CD1c-positive myeloid dendritic cell (primary cell): ENCODE data around the gene POU4F2.

Experiments
- DNase-seq: peaks from one replicate; pipeline ENCODE4 v3.0.0-alpha.2; 2016; ENCODE audit errors: extremely low spot score

Gene POU4F2, protein sequence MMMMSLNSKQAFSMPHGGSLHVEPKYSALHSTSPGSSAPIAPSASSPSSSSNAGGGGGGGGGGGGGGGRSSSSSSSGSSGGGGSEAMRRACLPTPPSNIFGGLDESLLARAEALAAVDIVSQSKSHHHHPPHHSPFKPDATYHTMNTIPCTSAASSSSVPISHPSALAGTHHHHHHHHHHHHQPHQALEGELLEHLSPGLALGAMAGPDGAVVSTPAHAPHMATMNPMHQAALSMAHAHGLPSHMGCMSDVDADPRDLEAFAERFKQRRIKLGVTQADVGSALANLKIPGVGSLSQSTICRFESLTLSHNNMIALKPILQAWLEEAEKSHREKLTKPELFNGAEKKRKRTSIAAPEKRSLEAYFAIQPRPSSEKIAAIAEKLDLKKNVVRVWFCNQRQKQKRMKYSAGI

DNA sequence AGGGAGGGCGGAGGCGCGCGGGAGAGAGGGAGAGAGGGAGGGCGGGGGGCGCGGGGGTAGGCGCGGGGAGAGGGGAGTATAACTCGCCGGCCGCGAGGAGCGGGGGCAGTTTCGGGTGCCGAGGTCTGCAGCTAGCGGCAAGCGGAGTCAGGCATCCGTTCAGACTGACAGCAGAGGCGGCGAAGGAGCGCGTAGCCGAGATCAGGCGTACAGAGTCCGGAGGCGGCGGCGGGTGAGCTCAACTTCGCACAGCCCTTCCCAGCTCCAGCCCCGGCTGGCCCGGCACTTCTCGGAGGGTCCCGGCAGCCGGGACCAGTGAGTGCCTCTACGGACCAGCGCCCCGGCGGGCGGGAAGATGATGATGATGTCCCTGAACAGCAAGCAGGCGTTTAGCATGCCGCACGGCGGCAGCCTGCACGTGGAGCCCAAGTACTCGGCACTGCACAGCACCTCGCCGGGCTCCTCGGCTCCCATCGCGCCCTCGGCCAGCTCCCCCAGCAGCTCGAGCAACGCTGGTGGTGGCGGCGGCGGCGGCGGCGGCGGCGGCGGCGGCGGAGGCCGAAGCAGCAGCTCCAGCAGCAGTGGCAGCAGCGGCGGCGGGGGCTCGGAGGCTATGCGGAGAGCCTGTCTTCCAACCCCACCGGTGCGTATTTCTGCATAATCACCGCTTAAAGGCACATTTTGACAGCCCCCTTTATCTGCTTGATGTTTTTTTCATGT lies at the start of gene POU4F2:
Gene POU4F2 (plus strand): TSS at position 108 of the 720 bp plus-strand sequence. CDS start 248 bp downstream, at position 356.
- no peak for DNase-seq

DNA sequence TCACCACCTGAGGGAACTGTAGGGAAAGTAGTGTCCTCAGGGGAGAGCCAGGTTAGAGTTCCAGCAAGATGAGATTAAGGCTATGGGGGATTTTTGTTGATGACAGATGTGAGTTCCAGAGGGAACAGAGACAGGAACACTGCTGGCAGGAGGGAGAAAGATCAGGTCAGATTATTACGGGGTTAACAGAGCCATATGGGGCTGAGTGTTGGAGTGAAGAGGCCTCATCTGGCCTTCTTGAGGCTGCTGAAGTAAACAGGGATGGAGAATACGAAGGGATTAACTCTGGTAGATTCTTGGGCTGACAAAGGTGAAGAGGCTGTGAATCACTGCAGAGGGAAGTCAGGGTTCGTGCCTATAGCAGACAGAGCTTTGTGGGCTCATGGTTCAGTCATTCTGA lies 47.9 kb upstream of the POU4F2 start:
- no peak for DNase-seq

DNA sequence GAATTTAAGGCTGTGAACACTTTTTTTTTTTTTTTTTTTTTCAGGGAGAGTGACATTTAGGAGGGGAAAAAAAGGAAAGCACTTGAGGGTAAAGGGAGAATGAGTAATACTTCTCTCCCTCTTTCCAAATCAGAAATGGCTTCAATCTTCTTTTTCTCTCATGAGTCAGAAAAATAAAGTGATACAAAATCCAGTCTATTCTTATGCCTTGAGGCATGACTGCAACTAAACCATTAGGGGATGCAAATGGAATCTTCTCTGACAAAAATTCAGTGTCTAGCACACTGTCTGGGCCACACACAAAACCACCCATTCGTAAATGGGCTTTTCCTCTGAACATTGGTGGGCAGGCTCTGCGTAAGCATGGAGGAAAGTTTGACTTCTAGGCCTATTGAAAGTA lies 46.7 kb upstream of the POU4F2 start:
- no peak for DNase-seq

DNA sequence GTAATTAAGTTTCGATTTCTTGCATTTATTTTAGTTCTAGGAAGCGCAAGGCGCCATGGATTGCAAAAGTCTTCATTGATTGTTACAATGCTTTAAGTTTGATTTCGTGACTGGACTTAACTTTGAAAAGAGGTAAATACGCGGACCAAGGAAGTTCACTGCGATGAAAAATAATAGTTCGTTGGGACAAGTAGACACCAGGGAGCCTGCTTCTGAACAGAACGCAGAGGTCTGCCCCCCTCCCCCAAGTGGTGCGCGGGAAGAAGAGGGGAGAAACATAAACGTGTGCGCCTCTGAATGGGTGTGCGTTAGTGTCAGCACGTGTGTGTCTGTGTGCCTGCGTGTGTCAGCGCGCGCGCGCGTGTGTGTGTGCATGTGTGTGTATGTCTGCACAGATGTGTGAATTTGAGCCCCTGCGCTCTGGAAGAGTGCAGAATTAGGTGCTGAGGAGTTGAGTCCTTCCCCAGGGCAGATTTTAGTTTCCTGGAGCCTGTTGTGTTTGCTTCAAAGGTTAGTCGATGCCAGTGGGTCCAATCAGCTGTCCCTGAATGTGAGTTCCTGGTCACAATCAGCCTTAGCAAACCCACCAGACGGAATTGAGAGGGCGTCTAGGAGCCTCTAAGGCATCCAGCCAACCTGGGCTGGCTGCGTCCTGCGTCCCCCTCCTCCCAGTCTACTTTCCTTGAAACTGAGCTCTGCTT lies 5.8 kb upstream of the POU4F2 start:
- no peak for DNase-seq

GRCh38 chr4:146633471-146633800 lies 5.3 kb upstream of the POU4F2 start:
- DNase-seq, result no peak

- no peak for DNase-seq
Observed at GRCh38 chr4:146634825-146635224, 3.9 kb upstream of the POU4F2 start.

DNA sequence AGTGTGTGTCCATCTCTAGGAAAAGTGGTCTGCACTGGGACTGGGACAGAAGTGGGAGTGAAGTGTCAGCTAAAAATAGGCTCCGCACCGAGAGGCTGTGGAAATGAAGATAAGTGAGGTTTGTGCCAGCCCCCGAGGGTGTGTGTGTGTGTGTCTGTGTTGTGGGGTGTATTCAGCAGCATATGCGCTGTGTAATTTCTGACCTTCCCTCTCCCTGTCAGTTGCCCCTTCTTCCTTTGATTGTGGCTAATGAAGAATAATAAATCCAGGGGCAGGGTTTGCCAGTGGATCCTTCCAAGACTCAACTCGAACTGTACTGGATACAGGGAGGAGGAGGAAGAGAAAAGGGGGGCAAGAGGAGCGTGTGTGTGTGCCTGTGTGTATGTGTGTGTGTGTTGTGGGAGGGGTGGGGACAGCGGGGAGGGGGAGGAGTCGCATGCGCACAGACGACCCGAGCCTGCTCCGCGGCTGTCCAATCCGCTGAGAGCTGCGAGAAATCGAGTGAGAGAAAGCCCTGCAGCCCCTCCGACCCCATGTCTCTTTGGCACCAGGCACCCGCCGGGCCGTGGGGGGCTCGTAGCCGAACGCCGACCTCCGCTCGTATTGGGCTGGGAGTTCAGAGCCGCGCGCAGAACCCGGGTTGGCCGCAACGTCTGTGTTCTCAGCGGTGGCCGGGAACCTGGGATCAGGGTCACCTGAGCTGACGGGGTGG lies 916 bp upstream of the POU4F2 start:
- DNase-seq, result no peak

- DNase-seq, result no peak
Observed at GRCh38 chr4:146638333-146638785, 334 bp upstream of the POU4F2 start.

- no peak for DNase-seq
Observed at GRCh38 chr4:146639506-146639932, 826 bp downstream of the POU4F2 start.

GRCh38 chr4:146640021-146640464 lies 1.4 kb downstream of the POU4F2 start:
- DNase-seq, result no peak

GRCh38 chr4:146640465-146641061 lies 1.9 kb downstream of the POU4F2 start:
- no peak for DNase-seq

- DNase-seq, result no peak
Observed at GRCh38 chr4:146641762-146642161, 3.1 kb downstream of the POU4F2 start.

DNA sequence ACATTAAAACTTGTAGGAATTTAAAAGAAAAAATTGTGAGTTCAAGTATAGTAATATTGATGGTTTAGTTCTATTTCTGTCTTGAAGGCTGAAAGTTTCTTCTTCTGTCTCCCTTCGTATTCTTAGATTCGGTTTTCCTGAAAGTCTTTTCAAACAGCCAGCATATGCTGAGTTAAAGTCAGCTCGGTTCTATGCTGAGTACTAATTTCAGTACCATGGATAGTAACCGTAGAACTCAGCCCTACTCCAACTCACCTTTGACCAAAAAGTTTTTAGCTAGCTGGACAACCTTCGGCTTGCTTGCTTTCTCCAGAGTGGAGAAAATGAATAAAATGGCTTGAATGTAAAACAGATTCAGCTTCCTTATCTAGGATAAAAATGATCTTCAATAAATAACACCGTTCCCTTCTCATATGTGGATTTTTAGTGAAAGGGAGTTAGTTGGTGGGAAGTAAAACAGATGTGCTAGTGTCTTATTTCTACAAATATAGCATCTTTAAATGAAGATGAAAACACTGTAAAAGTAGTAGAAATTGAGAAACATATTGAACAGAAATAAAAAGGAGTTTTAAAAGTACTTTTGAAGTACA lies 5.2 kb downstream of the POU4F2 start:
- peak; percentile 10 for DNase-seq

DNA sequence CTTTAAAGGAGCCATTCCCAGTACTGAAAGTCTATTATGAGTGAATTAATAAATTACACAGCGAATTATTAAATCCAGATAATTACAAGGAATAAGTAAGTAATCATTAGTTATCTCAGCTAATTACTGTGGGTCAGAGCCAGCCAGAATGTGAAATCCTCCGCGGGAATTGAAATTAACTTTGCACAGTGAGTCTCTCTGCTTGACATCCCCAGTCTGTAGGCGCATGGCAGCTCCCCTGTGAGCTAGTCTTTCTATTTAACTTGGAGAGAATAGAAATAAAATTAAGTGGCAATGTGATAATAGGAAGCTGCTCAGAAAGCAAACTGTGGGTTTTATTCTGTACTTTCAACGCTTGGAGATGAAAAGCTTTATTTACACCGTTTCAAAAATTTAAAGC lies 7.2 kb downstream of the POU4F2 start:
- no peak for DNase-seq

- no peak for DNase-seq
Observed at GRCh38 chr4:146646593-146647325, 8.1 kb downstream of the POU4F2 start.

DNA sequence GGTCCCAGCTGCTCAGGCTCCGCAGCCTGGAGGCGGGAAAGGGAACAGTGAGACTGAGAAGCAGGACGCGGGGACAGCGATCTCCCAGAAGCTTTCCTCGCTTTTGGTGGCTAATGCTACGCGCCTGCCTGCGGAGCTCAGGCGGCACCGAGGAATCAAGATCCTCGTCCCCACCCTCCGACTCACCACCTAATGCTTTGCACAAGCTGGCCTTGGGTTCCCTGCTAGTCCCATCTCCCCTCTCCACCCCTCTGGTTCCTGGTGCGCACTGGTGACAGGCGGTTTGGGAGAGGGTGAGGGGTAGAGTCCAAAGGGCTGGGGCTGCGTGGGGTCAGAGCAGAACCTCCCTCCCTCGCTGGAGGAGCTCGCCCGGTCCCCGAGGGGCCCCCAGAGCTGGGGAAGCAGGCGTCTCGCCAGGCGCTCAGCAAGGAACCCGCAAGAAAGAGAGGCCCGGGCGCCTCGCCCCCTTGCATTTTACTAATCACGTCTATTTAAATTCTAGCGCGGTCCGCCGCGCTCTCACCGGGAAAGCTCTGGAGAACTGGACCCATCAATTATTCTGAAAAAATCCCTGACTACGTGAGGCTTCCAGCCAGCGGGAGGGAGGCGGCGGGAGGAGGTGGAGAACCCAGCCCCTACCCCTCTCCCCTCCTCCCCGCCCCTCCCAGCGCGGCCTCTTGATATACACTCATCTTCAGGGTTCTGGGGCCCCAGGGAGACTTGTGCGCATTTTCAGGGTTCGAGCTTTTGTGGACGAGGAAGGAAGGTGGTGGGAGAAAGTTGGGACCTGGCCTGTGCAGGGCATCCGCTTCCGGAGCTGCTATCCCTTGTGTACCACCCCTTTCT lies 9.1 kb downstream of the POU4F2 start:
- DNase-seq, result no peak

DNA sequence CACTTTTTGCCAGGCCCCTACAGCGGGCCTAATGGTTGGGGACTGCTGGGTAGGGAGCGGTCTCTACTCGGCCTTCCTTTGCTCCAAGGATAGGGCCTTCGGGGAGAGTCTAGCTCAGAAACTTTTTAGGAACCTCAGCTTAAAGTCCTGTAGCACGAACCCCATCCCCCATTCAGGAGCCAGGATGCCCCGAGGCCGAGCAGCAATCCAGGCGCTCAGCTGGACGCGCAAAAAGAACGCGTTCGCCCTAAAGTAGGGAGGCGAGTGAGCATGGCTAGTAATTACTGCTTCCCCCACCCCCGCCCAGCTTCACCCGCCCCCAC lies 9.7 kb downstream of the POU4F2 start:
- no peak for DNase-seq

GRCh38 chr4:146649232-146649631 lies 10.5 kb downstream of the POU4F2 start:
- DNase-seq, result no peak

DNA sequence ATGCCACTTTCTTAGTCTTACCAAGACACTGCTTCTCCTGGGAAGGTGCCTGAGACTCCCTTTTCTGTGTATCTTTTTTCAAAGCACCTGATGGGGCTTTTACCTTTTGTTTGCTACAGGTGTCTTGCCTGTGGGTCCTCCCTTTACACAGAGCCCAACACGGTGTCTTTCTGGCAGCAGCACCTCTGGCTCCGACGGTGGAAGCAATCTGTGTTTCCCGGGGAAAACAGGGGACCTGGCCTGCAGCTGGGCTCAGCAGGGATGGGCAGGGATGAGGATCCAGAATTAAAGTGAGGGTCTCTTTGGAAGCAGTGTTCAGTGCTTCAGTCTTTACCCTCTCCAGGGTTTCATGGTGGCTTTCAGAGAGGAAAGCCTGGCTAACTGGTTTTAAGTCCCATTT lies 11.3 kb downstream of the POU4F2 start:
- no peak for DNase-seq
